Kidney epithelial cell (primary cell): ENCODE results near the gene HOXC11. TPM values are rescaled to one million over a fixed set of nuclear protein-coding genes. Genes with fewer than 3 reads are reported as not detected.

Experiments
- DNase-seq: peaks from one replicate; pipeline ENCODE4 v3.0.0-alpha.2; 2010; ENCODE audit warnings: low read depth
- H3K27me3 ChIP-seq: 2 replicates; pipeline ENCODE4 v1.6.0; 2011; ENCODE audit warnings: low read length; ENCODE audit not compliant: control insufficient read depth, insufficient read depth
- H3K36me3 ChIP-seq: 2 replicates; pipeline ENCODE4 v1.5.1; 2011; ENCODE audit warnings: low read length; ENCODE audit not compliant: control insufficient read depth, insufficient read depth
- H3K4me3 ChIP-seq: 2 replicates; pipeline ENCODE4 v1.5.1; 2011; ENCODE audit warnings: low read depth, mild to moderate bottlenecking, control low read depth, low read length
- total RNA-seq: library from RNA; depleted of rRNA; stranded (reverse); fragments of >200 nt; gene quantifications from 2 replicates; pipeline ENCODE4 v1.2.3, GENCODE V29; 2015
- TF ChIP-seq, protein P1 (sequence below): IDR thresholded peaks from 2 replicates; pipeline ENCODE4 v1.5.1; 2011; ENCODE audit warnings: mild to moderate bottlenecking, moderate library complexity, low read length, control low read depth, inconsistent platforms; ENCODE audit not compliant: insufficient read depth, poor library complexity, severe bottlenecking

The HOXC11 gene
- total RNA-seq, 1 donor from 2014 or later, result 0.58 TPM

- H3K27me3 ChIP-seq, result peaks cover 86% of the 10 kb centered on the region
- TF ChIP-seq, protein P1, sequence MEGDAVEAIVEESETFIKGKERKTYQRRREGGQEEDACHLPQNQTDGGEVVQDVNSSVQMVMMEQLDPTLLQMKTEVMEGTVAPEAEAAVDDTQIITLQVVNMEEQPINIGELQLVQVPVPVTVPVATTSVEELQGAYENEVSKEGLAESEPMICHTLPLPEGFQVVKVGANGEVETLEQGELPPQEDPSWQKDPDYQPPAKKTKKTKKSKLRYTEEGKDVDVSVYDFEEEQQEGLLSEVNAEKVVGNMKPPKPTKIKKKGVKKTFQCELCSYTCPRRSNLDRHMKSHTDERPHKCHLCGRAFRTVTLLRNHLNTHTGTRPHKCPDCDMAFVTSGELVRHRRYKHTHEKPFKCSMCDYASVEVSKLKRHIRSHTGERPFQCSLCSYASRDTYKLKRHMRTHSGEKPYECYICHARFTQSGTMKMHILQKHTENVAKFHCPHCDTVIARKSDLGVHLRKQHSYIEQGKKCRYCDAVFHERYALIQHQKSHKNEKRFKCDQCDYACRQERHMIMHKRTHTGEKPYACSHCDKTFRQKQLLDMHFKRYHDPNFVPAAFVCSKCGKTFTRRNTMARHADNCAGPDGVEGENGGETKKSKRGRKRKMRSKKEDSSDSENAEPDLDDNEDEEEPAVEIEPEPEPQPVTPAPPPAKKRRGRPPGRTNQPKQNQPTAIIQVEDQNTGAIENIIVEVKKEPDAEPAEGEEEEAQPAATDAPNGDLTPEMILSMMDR, result no peak
- no peak overlapping the region for H3K4me3 ChIP-seq
- H3K36me3 ChIP-seq, result no peaks in the 10 kb centered on the region
- DNase-seq, result no peak
These were observed 42.2 kb upstream of the HOXC11 start for GRCh38 chr12:53930591-53931255.

DNA sequence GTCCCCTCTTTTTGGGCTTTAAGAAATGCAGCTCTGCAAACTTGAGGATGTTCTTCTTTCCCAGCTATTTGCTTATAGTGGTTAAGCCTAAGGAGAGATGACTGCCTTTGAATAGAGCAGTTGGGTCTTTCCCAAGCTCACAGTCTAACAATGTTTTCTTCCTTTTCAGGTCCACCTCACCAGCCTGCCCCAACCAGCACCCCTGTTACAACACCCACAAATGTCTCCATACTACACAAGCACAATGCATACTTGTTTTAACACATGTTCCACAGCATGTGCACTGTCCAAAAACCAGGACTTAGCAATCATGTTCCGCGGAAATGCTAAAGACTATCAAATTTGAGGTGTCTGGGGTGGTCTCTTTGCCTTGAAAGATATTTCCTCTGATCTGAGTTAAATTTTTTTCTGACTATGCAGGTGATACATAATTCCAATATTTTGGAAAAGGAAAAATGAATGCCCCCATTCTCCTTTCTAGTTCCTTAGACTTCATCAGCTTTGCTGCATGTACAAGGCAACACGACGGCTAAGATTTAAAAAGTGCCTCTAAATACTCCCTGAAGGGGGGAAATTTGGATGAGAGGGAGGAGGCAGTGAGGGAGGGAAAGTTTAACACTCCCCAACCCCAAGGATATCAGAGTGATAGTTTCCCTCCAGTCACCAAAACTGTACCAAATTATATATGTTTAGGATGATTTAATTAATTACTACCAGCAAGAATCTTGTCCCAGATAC lies 40.9 kb upstream of the HOXC11 start:
- TF ChIP-seq, protein P1, result no peak
- H3K27me3 ChIP-seq, result peaks cover 88% of the 10 kb centered on the region

DNA sequence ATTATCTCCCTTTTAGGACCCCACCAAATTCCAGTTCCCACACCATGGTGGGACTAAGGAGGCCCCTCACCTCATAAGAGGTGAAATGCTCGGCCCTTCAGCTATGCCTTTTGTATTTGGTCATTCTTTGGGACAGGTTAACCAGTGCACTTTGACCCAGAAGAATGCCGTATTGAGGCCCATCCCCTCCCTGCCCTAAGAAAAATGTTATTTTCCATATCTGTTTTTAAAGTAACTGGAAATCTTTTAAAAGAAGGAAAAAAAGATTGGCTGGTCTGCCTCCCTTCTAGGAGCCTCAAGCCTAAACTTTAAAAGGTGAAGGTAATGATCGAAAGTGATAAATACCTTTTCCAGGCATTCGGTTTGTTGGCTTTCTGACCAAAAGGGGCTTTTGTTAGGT lies 40.0 kb upstream of the HOXC11 start:
- Histone ChIP-seq H3K4me3 (no peak overlapping the region), H3K27me3 (peaks cover 88% of the 10 kb centered on the region), H3K36me3 (no peaks in the 10 kb centered on the region)
- TF ChIP-seq, protein P1, result no peak
- DNase-seq, result no peak

More for the DNA sequence above, 40.9 kb upstream of the HOXC11 start:
- no peak for DNase-seq
- Histone ChIP-seq H3K4me3 (no peak overlapping the region), H3K36me3 (no peaks in the 10 kb centered on the region)

GRCh38 chr12:53935383-53936341 lies 37.3 kb upstream of the HOXC11 start:
- DNase-seq, result no peak
- Histone ChIP-seq H3K4me3 (no peak overlapping the region), H3K27me3 (peaks cover 91% of the 10 kb centered on the region), H3K36me3 (no peaks in the 10 kb centered on the region)
- TF ChIP-seq, protein P1, result no peak

DNA sequence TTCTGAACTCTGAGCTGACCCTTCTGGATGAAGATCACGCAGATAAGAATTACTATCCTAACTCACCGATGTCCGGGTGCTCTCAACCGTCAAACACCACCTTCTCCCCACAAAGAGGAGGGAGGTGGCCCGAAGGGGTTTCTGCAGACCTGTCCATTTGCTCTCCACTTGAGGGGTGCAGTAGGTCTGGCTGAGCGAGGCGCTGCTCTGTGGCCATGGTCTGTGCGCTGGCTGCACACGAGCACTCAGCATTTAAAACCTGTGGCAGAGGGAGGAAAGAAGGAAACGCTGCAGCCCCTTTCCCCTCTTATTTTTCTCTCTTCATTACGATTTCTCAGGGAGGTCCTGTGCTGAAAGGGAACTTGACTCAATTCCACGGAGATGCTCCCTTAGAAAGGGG lies 35.8 kb upstream of the HOXC11 start:
- Histone ChIP-seq H3K36me3 (no peaks in the 10 kb centered on the region), H3K4me3 (no peak overlapping the region), H3K27me3 (peaks cover 91% of the 10 kb centered on the region)
- TF ChIP-seq, protein P1, result no peak
- DNase-seq, result no peak
